Renal cortex interstitium (tissue), 15 donors: Measurements from ENCODE around the gene GRK2. TPM values are rescaled to one million over a fixed set of nuclear protein-coding genes. Genes with fewer than 3 reads are reported as not detected.
"Not testable (repeated sequence)": the region's sequence is repeated elsewhere in the genome, so short reads cannot be mapped to it uniquely, and the experiment has no call there.

Source experiments
- DNase-seq, 11 donors: peaks; one replicate each; pipeline ENCODE4 v3.0.0-alpha.2; 2013; ENCODE audit warnings: low read depth in 9 of 11, low spot score in 4 of 11; ENCODE audit errors: extremely low read depth in 1 of 11
- long read RNA-seq, 16 experiments: transcript quantifications; one replicate each; lab custom pipeline, GENCODE V29; 2026
- polyA plus RNA-seq, 3 donors: library from polyadenylated mRNA; unstranded; fragments of 120-200 nt; gene quantifications; one replicate each; pipeline ENCODE4 v1.2.1, GENCODE V29; 2013; ENCODE audit not compliant: insufficient read length in 3 of 3

GRK2 gene
- 10 to 100 TPM; 52.3 to 67.2 (median 56.8) TPM for polyA plus RNA-seq
- long read RNA-seq, donor 1, transcript GRK2-201 (21 exons, 3,466 nt), result major isoform, 5 of 5 reads
- long read RNA-seq, donor 1, partial matches to known transcripts, result 0 of 5 reads
- long read RNA-seq, donor 1, other reads (novel, unspliced or antisense), result 0 of 5 reads
- long read RNA-seq, donor 2, partial matches to known transcripts, result 6 of 10 reads
- long read RNA-seq, donor 2, other reads (novel, unspliced or antisense), result 0 of 10 reads
- long read RNA-seq, donor 3, partial matches to known transcripts, result 0 of 3 reads
- long read RNA-seq, donor 3, other reads (novel, unspliced or antisense), result 0 of 3 reads
- long read RNA-seq, donor 4, transcript GRK2-201 (21 exons, 3,466 nt), result major isoform, 6 of 6 reads
- long read RNA-seq, donor 4, partial matches to known transcripts, result 0 of 6 reads
- long read RNA-seq, donor 4, other reads (novel, unspliced or antisense), result 0 of 6 reads
- long read RNA-seq, donor 5, result 0 reads
- long read RNA-seq, donor 6, partial matches to known transcripts, result 0 of 2 reads
- long read RNA-seq, donor 6, other reads (novel, unspliced or antisense), result 0 of 2 reads
- long read RNA-seq, donor 7, partial matches to known transcripts, result 6 of 9 reads
- long read RNA-seq, donor 7, other reads (novel, unspliced or antisense), result 0 of 9 reads
- long read RNA-seq, donor 8, transcript GRK2-201 (21 exons, 3,466 nt), result major isoform, 10 of 23 reads
- long read RNA-seq, donor 8, partial matches to known transcripts, result 12 of 23 reads
- long read RNA-seq, donor 8, other reads (novel, unspliced or antisense), result 0 of 23 reads
- long read RNA-seq, donor 9, partial matches to known transcripts, result 0 of 3 reads
- long read RNA-seq, donor 9, other reads (novel, unspliced or antisense), result 0 of 3 reads
- long read RNA-seq, donor 10, transcript GRK2-201 (21 exons, 3,466 nt), result major isoform, 6 of 6 reads
- long read RNA-seq, donor 10, partial matches to known transcripts, result 0 of 6 reads
- long read RNA-seq, donor 10, other reads (novel, unspliced or antisense), result 0 of 6 reads
- long read RNA-seq, donor 11, transcript GRK2-201 (21 exons, 3,466 nt), result major isoform, 8 of 8 reads
- long read RNA-seq, donor 11, partial matches to known transcripts, result 0 of 8 reads
- long read RNA-seq, donor 11, other reads (novel, unspliced or antisense), result 0 of 8 reads
- long read RNA-seq, donor 12, partial matches to known transcripts, result 0 of 3 reads
- long read RNA-seq, donor 12, other reads (novel, unspliced or antisense), result 0 of 3 reads
- long read RNA-seq, donor 13, result 0 reads
- long read RNA-seq, donor 14, transcript GRK2-201 (21 exons, 3,466 nt), result major isoform, 5 of 5 reads
- long read RNA-seq, donor 14, partial matches to known transcripts, result 0 of 5 reads
- long read RNA-seq, donor 14, other reads (novel, unspliced or antisense), result 0 of 5 reads
- long read RNA-seq, donor 15, partial matches to known transcripts, result 0 of 2 reads
- long read RNA-seq, donor 15, other reads (novel, unspliced or antisense), result 0 of 2 reads
- long read RNA-seq, donor 16, transcript GRK2-201 (21 exons, 3,466 nt), result major isoform, 17 of 81 reads
- long read RNA-seq, donor 16, partial matches to known transcripts, result 64 of 81 reads
- long read RNA-seq, donor 16, other reads (novel, unspliced or antisense), result 0 of 81 reads

DNA sequence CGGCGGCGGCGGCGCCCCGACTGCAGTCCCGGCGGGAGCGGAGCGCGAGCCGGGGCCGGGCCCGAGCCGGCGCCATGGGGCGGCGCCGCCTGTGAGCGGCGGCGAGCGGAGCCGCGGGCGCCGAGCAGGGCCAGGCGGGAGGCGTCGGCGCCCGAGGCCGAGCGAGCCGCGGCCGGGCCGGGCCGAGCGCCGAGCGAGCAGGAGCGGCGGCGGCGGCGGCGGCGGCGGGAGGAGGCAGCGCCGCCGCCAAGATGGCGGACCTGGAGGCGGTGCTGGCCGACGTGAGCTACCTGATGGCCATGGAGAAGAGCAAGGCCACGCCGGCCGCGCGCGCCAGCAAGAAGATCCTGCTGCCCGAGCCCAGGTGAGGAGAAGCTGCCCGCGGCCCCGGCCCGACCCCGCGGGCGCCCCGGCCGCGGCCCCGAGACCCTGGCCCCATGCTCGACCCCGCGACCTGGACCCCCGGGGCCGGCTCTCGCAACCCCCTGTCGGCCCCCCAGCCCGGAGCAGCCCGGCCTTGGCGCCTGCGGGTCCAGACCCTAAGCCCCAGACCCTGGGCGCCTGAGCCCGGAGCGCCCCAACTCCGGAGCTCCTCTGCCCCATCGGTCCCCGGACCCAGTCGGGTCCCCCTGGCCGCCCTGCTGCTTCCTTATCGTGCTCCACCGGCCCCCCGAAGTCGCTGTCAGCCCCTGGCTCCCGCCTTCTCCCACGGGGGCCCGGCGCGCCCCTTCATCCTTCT is at the start of gene GRK2:
Gene GRK2, plus strand, starts transcription at position 25 of the 739 bp plus-strand sequence. Its CDS starts 227 bp downstream, at position 252.
- DNase-seq, result peak in 1 of 11 donors; percentile 55

DNA sequence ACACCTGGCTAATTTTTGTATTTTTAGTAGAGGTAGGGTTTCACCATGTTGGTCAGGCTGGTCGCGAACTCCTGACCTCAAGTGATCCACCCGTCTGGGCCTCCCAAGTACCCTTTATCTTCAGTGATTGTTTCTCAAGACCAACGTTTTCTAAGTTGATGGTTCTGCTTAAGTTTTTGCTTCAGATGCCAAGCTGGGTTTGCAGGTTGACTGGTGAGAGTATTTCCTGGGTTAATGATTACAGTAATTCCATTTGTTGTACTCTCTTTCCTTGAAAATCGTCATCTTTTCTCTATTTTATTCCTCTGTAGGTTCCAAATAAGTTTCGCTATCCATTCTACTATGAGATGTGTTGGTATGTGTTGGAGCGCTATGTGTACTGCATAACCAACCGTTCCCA is 38.5 kb upstream of the GRK2 start:
- no peak for DNase-seq

DNA sequence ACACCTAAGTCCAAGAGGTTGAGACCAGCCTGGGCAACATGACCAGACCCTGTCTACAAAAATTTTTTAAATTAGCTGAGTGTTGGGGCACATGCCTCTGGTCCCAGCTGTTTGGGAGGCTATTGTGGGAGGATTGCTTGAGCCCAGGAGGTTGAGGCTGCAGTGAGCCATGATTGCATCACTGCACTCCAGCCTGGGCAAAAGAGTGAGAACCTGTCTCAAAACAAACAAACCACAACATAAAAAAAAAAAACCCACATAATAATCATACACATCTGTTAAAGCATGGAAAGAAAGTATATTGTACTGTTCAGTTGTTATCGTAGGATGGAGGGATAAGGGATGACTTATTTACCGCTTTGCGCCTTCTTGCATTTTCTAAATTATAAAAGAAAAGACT is 35.9 kb upstream of the GRK2 start:
- no peak for DNase-seq

DNA sequence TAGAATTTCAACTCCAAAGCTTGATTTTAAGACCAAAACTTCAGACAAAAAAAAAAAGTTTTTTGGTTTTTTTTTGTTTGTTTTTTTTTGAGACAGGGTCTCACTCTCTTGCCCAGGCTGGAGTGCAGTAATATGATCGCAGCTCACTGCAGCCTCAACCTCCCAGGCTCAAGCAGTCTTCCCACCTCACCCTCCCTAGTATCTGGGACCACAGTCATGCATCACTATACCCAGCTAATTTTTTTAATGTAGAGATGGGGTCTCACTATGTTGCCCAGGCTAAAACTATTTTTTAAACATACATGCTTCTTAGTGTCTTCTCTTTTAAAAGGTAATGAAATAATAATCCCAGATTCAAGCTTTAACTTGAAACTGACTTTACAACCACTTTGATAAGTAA is 35.4 kb upstream of the GRK2 start:
- no peak for DNase-seq

DNA sequence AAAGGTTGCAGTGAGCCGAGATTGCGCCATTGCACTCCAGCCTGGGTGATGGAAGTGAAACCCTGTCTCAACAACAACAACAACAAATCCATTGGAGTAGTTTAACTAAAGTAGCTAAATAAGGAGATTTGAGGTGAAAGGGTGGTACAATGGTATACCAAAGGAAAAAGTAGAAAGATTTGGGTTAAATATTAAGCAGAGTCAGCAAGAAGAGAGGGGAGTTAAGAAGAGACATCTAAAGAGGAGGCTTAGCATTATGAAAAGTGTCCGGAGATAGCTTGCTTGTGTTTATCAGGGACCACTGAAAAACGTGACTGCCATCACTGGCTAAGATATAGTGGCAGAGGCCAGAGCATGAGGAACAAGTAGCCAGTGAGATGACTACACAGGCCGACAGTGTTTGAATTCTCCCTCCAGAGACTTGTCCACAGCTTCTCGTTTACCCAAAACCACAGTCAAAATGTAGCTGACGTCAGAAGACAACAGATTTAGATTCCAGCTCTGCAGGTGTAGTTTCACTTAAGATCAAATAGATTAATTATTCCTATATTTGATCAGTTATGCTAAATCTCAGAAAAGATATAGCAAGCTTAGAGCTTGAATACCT is 32.6 kb upstream of the GRK2 start:
- no peak for DNase-seq

GRCh38 chr11:67234571-67234970 is 31.7 kb upstream of the GRK2 start:
- DNase-seq, result not testable (repeated sequence)

GRCh38 chr11:67237574-67237973 is 28.7 kb upstream of the GRK2 start:
- no peak for DNase-seq

- DNase-seq, result no peak
Observed at GRCh38 chr11:67238894-67239782, 27.1 kb upstream of the GRK2 start.

GRCh38 chr11:67239783-67240575 is 26.3 kb upstream of the GRK2 start:
- peak; percentile 85 to 98 (median 95) for DNase-seq

DNA sequence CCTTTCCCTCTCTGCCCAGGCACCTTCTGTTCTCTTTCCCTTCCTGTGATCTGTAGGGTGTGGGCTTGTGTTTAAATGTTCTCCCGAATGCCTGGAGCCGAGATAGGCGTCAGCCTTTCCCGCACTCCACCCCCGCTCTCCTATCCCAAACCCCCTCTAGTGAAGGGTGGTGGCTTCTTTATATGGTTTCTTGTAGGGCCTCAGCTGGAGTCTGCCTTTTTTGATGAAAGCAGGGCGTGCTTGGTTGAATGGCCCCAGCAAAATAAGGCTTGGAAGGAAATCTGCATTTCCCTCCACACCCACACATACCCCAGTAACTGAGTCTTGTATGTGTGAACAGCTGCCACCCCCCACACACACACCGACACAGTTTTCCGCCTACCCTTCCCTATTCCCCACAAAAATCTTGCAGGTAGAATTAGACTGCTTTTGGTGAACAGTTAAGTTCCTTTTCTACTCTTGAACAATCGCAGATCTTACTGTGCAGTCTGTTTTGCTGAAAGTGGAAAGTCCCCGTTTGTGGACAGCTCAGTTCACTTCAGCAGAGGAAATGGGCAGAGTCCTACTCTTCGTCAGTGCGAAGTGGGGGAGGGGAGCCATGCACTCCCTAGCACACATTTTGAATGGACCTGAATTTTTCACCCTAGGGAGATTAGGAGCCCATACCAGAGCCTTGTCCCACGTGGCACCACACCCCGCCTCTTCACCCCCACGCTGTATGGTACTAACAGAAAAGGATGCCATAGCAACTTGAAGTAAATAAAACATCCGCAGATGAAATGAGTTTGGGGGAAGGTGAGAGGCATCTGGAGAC is 25.5 kb upstream of the GRK2 start:
- peak in 7 of 11 donors; percentile 36 to 68 (median 60) for DNase-seq

- no peak for DNase-seq
Observed at GRCh38 chr11:67242548-67242947, 23.7 kb upstream of the GRK2 start.

- DNase-seq, result no peak
Observed at GRCh38 chr11:67243051-67243450, 23.2 kb upstream of the GRK2 start.

DNA sequence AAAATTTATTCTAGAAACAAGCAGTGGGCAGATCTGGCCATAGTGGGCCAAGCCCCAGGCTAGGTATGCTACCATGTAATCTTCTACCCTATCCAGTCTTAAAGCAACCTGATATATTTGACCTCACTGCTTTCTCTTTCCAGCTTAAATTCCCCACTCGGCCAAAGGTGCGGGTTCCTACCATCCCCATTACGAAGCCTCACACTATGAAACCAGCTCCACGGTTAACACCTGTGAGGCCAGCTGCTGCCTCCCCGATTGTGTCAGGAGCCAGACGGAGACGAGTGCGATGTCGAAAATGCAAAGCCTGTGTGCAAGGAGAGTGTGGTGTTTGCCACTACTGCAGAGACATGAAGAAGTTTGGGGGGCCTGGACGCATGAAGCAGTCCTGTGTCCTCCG is 21.2 kb upstream of the GRK2 start:
- no peak for DNase-seq

- no peak for DNase-seq
Observed at GRCh38 chr11:67247946-67248550, 18.2 kb upstream of the GRK2 start.
